Right lobe of liver (tissue), 4 donors: ENCODE data around the gene CEP128.

Source experiments
- CTCF ChIP-seq, 4 donors: fragments of 200-600 bp in 3 of 4; fragments of 450-650 bp in 1 of 4; IDR thresholded peaks; one replicate each; pipeline versions ENCODE4 v1.5.1 to v1.8.0; 2016 to 2022; ENCODE audit warnings: antibody characterized with exemption in 4 of 4, mild to moderate bottlenecking in 2 of 4
- POLR2A ChIP-seq: fragments of 450-650 bp; IDR thresholded peaks from one replicate; pipeline ENCODE4 v1.6.1; 2017; ENCODE audit warnings: antibody characterized with exemption, mild to moderate bottlenecking
- donor health status: DM: no; HTN: no; CAD: no.
- donor health status: DM: no; HTN: no; CAD: no.
- donor health status: DM: no; HTN: yes; CAD: no.

- no peak for TF ChIP-seq CTCF (IDR thresholded peaks at IDR 0.05)
- no peak for TF ChIP-seq POLR2A
Measured at GRCh38 chr14:80930095-80930494, 11.4 kb downstream of the CEP128 start.
